NCI-H2081 (cell line): ENCODE measurements around the gene STK39.
A peak's percentile ranks its signal among the peaks of the same experiment; 100 is the strongest.
"Not testable (repeated sequence)": the region's sequence is repeated elsewhere in the genome, so short reads cannot be mapped to it uniquely, and the experiment has no call there.

Source experiments
- DNase-seq, 2 experiments: peaks; one replicate each; lab custom pipeline; 2025; lab: John Stamatoyannopoulos, UW

STK39 gene

GRCh38 chr2:168137510-168138180, 109.8 kb downstream of the STK39 start:
- no peak for DNase-seq

GRCh38 chr2:168136392-168136977, 110.9 kb downstream of the STK39 start:
- peak in 1 of 2 experiments; percentile 43 for DNase-seq

GRCh38 chr2:168135630-168136029, 111.8 kb downstream of the STK39 start:
- DNase-seq, result no peak

DNA sequence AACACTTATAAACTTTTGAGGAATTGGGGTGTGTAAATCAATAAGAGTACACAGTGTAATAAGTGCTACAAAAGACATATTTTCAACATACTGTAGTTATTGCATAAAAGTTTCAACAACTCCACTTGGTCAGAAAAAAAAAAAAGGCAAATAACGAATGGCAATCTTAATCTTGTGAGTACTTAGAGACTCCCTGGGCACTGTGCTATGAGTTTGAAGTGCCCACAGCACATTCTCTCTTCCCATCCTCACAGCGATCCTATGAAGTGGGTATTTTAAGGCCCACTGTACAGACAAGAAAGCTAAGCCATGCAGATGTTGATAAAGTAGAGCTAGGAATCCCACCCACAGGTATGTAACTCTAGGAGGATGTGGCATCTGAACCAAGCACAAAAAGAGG, 112.3 kb downstream of the STK39 start:
- no peak for DNase-seq

DNA sequence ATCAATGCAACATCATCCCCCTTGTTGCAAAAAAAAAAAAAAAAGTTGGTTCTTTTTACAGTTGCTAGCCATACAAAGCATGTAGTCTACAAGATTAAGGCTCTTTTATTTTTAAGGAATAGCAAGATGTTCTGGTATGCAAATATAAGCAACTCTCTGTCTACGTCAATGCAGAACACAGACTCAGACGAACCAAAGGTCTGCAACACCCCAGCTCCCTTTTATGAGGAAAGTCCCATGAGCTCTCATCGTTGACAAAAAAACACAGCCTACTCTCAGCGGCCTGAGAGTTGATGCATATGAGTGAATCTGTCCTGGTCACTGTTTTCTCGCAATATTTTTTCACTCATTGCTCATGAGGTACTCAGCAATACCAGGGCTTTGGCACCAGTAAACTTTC, 112.9 kb downstream of the STK39 start:
- no peak for DNase-seq

DNA sequence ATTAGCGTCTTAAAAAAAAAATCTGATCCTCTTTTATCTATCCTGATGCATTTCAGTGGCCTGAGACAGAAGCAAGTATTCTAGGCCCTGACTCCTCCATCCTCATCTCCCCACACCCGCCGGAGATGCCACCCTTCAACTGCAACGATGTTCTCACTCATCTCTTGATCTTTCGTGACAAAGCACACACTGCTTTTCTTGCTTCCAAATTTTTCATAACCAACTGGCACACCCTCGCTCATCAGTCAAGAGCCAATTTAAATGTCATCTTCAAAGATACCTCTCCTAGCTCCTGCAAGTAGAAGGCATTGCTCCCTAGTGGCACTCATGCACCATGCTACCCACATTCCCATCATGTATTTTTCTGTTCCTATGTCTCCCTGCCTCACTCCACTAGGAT, 115.0 kb downstream of the STK39 start:
- DNase-seq, result no peak

DNA sequence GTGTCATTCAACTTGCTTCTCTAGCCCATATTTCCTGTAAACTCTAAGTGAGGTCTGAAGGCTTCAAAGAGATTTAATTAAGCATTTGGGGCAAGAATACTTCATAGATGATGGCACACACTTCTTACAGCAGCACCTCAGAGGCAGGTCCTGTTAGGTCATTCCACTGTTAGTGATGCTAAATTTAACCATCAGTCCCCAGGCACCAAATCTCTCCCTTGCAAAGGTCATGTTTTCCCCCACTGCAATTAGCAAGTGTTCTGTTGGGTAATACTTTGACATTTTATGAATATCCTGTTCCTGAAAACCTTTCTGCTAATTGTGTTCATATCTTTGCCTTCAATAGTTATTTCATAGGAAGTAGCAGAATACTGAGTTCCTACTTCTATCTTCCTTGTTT, 117.0 kb downstream of the STK39 start:
- DNase-seq, result no peak

GRCh38 chr2:168127371-168127770, 120.0 kb downstream of the STK39 start:
- DNase-seq, result no peak

DNA sequence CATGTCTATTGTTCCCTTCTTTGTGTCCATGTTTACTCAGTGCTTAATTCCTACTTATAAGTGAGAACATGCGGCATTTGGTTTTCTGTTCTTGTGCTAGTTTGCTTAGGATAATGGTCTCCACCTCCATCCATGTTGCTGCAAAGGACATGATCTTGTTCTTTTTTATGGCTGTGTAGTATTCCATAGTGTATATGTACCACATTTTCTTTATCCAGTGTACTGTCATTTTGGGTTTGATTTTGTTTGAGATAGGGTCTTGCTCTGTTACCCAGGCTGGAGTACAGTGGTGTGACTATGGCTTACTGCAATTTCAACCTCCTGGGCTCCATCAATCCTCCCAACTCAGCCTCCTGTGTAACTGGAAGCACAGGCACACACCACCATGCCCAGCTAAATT, 125.2 kb downstream of the STK39 start:
- not testable (repeated sequence) for DNase-seq

DNA sequence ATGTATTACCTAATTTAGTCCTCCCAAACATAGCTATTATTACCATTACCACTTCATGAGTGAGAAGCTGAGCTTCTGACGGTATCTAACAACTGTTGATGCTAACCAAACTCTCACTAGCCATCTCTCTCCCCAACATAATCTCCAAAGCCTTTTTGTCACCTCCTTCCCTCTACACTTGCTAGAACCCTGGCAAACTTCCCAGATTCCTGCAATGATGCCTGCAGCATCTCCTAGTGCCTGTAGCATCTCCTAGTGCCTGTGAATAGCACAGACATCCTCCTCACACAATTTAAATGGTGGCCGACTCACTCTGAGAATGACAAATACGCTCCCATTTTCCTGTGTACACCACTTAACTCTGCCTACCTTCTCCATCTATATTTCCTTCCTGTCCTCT, 126.7 kb downstream of the STK39 start:
- no peak for DNase-seq

GRCh38 chr2:168120310-168120709, 127.1 kb downstream of the STK39 start:
- no peak for DNase-seq

DNA sequence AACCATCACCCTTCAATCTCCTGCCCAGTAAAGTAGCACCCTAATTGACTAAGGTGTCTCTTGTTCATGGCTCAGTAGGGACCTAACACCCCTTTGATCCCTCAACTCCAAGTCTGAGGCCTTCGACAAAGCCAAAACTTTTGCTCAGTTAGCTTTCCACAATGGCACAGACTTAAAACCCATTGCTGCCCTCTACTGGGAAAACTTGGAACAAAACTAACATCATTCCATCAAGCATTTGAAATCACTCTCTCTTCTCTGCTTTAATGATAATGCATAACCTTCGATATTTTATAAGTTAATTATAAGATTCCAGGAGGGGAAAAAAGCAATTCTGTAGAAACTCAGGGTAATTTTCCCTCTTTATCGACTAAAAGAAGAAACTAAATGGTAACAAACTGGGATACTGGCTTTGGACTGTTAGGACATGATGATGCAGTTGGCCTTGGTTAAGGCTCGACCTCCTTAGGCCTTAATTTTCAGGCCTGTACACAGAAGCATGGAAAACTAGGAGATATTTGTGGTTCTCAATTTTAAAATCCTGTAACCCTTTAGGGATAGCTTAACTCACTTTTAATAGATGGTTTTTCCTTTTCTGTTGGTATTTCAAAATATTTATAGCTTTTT, 127.8 kb downstream of the STK39 start:
- DNase-seq, result peak; percentile 37 to 43

DNA sequence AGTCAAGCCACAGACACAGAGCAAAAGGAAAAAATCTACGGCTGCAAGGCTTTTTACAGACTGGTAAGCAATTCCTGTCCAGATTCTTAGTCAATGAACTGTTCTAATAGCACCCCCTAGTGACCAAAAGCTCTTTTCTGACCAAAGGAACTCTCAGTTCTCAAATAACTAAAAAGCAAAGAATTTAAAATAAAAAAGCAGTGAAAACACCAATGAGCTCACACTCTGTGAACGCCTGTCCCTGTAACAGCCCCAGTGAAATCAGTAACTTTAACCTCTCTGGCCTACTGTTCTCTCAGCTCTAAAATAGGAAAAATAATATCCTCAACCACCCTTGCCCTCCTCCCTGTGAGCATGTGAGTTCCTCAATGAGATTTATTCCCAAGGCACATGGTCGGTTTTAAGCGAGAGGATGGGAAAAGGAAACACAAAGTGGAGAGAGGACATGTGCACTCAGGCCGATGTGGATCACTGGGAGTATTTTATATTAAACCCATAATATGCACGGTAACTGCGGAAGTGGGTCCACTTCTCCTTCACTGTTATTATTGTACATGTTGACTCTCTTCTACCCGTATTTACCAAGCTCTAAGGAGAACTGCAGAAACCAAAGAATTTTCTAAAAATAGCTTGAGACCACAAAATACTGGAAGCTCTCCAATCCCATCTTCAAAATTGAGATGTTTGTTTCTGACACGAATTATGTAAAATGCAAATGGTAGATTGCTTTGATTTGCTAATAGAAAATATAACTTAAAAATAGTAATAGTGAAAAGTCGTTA, 128.5 kb downstream of the STK39 start:
- DNase-seq, result peak; percentile 68 to 69

DNA sequence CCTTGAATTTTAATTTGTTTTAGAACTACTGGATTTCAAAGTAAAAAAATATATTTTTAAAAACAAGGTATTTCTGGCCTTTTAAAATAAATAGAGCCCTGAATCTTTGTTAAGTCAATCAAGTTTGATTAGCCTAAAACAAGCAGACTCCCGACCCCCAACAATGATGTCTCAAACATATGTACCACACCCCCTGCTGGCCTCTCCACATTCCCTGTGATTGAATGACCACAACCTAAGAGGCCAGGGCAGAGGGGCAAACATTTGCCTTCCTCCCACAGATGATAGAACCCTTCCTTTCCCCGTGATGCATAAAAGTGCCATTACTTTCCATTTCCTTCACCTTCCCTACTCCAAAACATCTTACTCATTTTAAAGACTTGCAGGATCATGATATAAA, 130.9 kb downstream of the STK39 start:
- no peak for DNase-seq

DNA sequence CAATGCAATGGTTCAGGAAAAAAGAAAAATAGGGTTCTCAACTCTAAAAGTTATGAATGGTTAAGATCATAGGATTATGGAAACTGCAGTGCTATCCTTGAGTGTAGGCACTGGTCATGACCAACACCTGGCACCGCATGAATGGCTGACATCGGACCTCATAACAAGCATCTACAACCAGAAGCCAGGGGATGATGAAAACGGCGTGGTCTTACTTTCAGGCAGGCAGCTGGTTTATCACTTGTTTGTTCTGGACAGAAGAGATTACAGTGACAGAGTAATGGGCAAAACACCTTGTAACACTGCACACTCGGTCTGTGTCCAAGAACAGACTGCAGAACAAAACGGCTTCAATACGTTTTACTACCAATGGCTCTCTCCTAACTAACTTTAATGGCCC, 132.8 kb downstream of the STK39 start:
- DNase-seq, result no peak

DNA sequence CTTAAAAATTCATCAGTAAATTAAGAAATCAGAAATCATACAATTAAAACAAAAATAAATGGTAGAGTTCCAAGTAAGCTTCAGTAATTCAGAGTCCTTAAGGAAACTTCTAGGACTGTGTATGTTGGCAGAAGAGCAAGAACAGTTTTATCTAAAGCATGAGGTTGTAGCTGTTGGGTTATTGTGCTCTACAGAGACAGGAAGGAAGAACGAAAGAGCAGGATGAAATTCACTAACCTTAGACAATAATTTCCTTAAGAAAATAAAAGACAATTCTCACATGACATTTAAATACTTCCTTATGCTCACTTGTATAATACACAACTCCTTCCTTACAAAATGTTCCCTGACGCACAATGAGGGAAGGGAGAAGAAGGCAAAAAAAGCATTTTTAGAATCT, 133.4 kb downstream of the STK39 start:
- DNase-seq, result no peak

GRCh38 chr2:168107322-168107721, 140.1 kb downstream of the STK39 start:
- DNase-seq, result no peak

DNA sequence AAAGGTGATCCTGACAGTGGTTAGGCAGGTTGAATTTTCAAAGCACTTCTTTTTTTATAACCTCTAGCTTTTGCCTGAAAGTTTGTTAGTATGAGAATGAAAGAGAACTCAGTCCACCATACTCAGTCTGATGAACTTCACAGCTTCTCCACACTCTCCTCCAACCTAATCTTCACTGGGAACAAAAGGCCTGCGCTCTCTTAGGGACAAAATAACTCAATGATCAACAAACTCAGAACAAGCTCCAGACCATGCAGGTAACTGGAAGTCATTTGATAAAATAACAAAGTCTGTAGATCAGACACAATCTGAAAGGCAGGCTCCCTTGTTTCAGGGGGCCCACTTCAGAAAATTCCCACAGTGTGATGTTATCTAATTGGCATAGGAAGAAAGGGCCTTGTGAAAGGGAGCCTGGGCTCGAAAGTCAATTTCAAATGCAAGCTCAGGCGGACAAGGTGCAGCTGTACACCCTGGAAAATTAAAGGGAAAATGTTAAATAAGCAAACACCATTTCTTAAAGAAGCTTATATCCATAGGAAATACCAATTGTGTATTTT, 142.2 kb downstream of the STK39 start:
- DNase-seq, result no peak

DNA sequence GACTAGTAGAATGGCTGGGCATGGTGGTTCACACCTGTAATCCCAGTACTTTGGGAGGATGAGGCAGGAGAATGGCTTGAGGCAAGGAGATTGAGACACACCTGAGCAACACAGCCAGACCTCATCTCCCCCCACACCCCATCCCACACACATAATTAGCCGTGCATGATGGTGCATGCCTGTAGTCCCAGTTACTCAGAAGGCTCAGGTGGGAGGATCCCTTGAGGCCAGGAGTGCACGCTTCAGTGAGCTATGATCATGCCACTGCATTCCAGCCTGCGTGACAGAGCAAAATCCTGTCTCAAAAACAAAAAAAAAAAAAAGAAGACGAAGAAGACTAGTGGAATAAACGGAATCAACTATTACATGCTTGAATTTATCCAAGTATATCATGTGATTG, 150.0 kb downstream of the STK39 start:
- no peak for DNase-seq

DNA sequence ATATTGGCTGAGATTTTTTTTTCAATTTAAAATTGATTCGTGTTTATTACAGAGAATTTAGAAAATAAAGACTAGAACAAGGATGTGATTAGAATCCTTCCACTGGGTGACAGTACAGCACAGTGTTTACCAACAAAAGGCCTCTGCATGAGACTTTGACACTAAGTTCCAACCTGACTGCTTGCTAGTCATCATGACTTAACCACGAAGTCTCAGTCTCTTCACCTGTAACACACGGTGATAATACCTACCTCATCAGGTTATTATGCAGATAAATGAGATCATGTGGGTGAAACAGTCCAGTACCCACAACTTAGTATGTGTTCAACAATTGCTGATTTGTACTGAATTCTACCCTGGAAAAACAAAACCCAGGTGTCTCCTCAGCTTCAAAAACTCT, 151.2 kb downstream of the STK39 start:
- no peak for DNase-seq

DNA sequence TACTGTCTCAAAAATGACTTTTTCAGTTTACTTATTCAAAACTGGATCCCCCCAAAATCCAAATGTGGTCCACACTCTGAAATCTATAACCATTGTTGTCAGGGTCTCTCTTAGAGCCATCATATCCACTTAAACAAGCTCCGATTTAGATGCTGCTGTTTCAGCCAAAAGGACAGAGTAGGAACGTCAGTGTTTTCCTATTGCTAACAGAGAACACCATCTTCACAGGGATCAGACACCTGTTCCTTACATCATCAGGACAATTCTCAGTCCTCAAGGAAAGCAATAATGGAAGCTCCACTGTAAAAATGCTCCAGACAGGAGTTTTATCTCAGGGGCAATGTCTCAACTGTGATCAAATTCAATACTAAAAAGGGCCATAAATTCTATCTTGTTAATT, 155.4 kb downstream of the STK39 start:
- DNase-seq, result no peak

DNA sequence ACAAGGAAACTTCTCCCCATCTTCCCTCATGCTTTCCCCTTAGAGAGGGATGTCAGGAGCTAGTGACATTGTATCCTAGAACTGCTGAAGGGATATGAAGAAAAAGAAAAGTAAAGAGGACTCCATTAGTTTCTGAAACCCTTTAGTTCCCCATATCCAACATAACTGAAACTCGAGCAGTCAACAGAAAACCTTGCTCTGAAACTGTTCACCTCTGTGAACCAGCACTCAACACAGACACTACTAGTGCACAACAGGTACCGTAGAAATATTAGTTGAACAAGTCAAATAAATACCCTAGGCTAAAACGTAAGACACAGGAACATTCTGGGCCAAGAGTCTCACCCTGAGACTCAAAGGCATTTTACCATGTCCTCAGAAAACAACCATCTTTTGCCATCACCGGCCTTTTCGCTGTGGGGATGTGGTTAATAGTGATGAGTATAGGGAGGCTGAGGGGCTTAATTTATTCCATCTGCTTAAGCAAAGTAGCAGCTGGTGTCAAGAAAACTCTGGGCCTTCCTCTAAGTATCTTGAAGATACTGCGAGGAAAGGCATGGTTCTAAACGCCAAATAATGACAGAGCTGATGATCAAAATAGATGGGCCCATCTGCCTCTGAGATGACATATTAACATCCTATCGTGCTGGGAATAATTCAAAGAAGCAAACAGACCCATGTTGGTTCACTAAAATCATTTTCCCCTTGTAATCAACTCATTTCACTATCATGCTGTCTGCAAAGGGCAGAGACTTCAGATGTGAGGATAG, 156.8 kb downstream of the STK39 start:
- DNase-seq, result no peak
